Embryonic facial prominence (tissue), 1 donor: ENCODE results near the gene ZBTB39.
"Not testable (repeated sequence)": the region's sequence is repeated elsewhere in the genome, so short reads cannot be mapped to it uniquely, and the experiment has no call there.

ENCODE experiments used
- DNase-seq: peaks from one replicate; pipeline ENCODE4 v3.0.0-alpha.2; 2016; ENCODE audit errors: extremely low spot score

The ZBTB39 gene, protein sequence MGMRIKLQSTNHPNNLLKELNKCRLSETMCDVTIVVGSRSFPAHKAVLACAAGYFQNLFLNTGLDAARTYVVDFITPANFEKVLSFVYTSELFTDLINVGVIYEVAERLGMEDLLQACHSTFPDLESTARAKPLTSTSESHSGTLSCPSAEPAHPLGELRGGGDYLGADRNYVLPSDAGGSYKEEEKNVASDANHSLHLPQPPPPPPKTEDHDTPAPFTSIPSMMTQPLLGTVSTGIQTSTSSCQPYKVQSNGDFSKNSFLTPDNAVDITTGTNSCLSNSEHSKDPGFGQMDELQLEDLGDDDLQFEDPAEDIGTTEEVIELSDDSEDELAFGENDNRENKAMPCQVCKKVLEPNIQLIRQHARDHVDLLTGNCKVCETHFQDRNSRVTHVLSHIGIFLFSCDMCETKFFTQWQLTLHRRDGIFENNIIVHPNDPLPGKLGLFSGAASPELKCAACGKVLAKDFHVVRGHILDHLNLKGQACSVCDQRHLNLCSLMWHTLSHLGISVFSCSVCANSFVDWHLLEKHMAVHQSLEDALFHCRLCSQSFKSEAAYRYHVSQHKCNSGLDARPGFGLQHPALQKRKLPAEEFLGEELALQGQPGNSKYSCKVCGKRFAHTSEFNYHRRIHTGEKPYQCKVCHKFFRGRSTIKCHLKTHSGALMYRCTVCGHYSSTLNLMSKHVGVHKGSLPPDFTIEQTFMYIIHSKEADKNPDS

GRCh38 chr12:57005980-57006808, at the start of gene ZBTB39:
ZBTB39 (minus strand) TSS chr12:57006546; CDS start chr12:57004917, 1,629 bp downstream.
- DNase-seq = no peak

- DNase-seq = no peak
Observed at GRCh38 chr12:57055824-57056223, 49.5 kb upstream of the ZBTB39 start.

GRCh38 chr12:57053901-57054300, 47.6 kb upstream of the ZBTB39 start:
- not testable (repeated sequence) for DNase-seq

GRCh38 chr12:57053146-57053545, 46.8 kb upstream of the ZBTB39 start:
- not testable (repeated sequence) for DNase-seq

DNA sequence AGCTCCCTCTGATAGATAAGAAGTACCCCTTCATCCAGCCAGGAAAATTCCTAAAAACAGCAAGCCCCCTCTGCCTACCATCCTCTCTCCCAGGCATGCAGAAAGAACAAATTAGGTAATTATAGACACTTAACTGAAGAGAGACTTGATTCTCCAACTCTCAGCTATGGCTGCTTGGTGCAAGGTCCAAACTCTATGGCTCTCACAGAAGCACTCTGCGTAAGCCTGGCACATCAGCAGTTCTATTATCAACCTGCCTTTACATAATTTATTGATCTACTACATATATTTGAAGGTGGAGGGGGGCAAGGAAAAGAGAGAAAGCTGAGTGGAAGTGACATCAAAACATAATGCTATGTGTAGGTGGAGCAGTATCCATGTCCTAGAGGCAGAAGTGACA, 44.7 kb upstream of the ZBTB39 start:
- DNase-seq = no peak

- DNase-seq = no peak
Observed at GRCh38 chr12:57049890-57050289, 43.5 kb upstream of the ZBTB39 start, which contains the start of gene MYO1A. MYO1A (minus strand) TSS chr12:57050129; CDS start chr12:57048323, 1,806 bp downstream.

DNA sequence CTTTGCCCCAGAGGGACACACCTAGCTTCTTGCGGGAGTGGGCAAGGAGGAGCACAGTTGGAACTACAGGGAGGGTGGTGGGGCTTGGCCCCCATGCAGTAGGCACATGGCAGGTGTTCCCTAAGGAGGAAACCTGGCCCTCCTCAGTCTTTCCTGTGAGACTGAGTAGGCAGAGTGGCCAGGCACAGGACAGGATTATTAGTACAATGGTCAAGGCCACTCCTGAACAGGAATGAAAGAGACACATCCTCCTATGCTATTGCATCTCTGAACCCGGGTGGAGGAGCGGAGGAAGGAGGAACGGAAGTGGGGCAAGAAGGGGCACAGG, 42.7 kb upstream of the ZBTB39 start:
- DNase-seq = no peak

DNA sequence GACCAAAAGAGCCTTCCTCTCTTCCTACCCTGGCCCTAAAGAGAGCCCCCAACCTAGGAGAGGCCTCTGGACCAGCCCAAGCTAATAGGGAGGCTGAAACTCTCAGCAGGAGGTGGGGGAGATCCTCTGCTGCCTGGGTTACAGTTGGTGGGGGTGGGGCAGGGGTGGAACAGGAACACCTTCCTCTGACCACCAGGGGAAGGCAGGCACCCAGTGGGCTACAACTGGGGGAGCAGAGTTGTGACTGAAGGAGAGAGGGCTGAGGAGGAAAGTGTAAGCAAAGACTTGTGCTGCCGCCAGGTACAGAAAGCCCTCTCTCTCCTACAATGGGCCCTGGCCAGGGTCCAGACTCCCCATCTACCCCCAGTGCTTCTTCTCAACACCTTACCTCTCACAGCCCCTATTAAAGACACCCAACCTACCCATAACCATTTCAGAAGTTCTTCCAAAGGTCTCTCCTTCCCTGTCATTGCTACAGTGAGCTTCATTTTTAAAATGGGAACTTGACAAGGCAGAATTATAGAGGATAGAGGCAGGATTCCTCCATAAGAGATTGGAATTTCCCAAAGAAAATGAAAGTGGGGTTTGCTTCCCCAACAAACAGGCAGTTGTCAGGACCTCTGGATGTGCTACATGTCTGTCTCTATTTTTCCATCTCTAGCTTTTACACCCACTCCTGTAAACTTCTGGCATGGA, 42.2 kb upstream of the ZBTB39 start:
- no peak for DNase-seq

GRCh38 chr12:57047981-57048380, 41.6 kb upstream of the ZBTB39 start:
- no peak for DNase-seq

GRCh38 chr12:57046947-57047890, 40.9 kb upstream of the ZBTB39 start:
- DNase-seq = no peak

- no peak for DNase-seq
Observed at GRCh38 chr12:57046086-57046791, 39.9 kb upstream of the ZBTB39 start.

DNA sequence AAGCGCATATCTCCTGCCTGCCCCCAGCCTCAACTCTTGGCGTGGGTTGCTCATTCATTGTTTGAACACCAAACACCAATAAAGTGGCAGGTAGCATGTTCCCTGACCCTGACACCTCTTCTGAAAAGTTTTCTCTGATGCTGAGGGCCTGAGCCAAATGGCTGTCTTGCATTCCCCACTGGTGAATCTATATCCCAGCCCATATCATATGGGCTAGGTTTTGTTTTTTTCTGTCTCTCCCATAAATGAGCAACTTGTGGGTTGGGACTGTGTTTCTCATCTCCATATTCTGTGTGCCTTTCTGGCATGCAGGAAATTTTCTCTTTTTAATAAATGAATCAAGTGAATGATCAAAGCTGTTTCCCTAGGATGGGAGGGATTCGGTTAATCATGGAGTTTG, 38.5 kb upstream of the ZBTB39 start:
- no peak for DNase-seq

DNA sequence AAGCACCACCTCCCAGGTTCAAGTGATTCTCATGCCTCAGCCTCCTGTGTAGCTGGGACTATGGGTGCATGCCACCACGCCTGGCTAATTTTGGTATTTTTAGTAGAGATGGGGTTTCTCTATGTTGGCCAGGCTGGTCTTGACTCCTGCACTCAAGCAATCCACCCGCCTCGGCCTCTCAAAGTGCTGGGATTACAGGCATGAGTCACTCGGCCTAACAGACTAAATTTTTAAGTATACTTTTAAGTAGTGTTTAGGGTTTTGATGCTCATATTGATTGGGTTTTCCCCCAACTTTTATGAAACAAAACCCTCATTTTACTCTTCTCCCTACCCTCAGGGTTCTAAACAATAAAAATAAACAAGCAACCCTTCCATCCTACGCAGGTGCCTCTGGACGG, 38.1 kb upstream of the ZBTB39 start:
- DNase-seq = no peak

GRCh38 chr12:57042695-57043094, 36.3 kb upstream of the ZBTB39 start:
- no peak for DNase-seq

- no peak for DNase-seq
Observed at GRCh38 chr12:57040750-57041149, 34.4 kb upstream of the ZBTB39 start.

DNA sequence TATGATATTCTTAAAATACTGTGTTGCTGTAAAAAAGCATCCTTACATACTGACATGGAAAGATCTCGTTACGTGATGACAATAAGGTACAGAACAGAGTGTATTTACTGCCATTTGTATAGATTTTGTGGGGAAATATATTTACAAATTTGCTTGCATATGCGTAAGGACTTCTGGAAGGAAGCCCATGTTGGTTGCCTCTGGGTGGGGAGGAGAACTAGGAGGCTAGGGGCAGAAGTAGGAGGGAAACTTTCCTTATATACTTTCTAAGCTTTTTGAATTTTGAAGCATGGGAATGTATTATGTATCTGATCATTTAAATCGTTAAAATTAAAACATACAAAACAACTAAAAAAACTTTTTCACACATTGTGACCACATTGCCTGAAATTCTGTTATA, 33.9 kb upstream of the ZBTB39 start:
- no peak for DNase-seq

DNA sequence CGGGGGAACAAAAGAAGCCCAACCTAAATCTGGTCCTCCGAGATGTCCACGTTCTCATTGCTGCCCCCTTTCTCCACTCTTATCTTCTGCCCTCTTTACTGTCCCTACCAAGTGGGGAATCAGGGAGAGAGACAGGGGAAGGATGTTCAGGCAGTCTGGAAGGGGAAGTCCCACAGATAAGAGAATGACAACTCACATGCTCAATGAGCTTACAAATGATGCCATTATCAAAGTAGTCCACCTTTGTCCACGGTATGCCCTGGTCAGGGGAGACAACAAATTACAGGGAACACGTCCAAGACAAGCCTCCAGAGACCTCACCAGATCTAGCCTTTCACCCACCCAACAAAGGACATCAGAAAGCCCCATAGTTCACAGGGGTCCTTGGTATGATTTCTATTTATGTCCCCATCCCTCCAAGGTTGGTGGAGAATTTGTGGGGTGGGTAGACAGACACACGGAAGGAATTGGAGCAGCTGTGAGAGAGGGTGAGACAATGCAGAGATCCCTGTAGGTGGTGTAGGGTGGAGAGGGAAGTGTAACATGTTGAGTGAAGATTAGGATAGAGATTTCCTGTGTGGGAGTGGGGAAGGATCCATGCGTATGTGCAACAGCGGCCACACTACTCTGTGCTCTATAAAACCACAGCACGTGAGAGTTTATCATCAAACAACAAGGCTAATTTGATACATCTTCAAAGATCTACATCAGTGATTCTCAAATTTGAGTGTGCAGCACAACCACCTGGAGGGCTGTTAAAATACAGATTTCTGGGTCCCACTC, 32.9 kb upstream of the ZBTB39 start:
- DNase-seq = no peak

DNA sequence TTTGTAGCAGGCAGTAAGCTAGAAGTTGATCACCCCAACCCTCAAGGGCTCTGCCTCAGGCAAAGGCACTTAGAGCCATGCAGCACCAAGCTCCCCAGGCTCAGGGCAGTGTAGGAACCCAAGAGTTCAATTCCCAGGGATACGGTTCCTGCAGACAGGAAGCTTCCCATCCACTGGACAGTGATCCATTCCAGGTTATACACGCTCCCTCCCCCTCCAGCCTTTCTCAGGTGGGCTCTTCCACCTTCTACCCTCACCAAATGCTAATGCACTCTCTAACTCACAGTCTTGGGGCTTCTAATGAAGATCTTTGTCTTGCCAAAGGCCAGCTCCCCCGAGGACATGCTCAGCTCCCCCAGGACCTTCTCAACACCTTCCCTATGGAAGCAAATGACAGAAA, 30.9 kb upstream of the ZBTB39 start:
- DNase-seq = no peak

GRCh38 chr12:57033431-57033830, 27.1 kb upstream of the ZBTB39 start:
- no peak for DNase-seq
